RCC 7860 (cell line): Measurements from ENCODE around the gene TRAPPC3L.

Experiments used
- DNase-seq: peaks from one replicate; pipeline ENCODE4 v3.0.0-alpha.2; 2015; ENCODE audit warnings: low spot score
- FAIRE-seq: peaks from 2 replicates; lab custom pipeline; 2012; peaks lifted over from hg19 to GRCh38; lab: Jason Lieb, UNC

Gene TRAPPC3L

DNA sequence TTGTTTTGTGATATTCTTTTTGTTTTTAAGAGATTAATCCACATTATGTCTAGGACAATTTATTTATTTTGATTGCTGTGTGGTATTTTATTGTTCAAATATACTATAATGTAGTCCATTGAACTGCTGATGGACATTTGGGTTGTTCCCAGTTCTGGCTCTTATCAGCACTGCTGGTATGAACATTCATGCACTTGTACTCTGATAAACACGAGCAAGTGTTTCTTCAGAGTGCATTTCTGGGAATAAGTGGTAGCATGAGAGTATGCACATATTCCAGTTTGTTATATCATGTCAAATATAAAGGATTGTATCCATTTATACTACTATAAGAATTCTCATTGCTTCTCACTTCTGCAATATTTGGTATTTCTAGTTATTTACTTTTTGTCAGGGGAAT lies 77.2 kb downstream of the TRAPPC3L start:
- FAIRE-seq (no peak), DNase-seq (no peak)

DNA sequence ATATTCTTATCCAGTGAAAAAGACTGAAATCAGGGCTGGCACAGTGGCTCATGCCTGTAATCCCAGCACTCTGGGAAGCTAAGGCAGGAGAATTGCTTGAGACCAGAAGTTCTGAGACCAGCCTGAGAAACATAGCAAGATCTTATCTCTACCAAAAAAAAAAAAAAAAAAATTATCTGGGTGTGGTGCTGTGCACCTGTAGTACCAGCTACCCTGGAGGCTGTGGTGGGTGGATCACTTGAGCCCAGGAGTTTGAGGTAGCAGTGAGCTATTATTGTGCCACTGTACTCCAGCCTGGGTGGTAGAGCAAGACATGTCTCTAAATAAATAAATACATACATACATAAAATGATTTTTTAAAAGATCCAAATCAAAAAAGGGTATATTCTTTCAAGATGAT lies 78.0 kb downstream of the TRAPPC3L start:
- no peak for FAIRE-seq
- no peak for DNase-seq

DNA sequence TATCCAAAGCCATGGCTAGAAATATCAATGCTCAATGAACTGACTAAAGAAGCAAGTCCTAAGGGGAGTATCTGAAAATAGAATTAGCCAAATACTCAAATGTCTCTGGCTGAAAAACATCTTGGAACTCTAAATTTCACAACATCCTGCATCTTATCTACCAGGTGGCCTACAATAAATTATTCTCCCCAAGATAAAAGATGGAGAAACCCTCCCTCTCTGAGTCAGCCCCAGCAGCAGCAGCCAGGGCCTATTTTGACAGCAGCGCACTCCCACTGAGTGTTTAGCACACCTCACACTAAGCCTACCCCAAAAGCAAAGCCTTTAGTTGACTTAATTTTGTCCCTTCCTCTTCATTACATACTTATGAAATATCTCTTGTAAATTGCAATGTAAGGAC lies 78.4 kb downstream of the TRAPPC3L start:
- DNase-seq (no peak), FAIRE-seq (no peak)

DNA sequence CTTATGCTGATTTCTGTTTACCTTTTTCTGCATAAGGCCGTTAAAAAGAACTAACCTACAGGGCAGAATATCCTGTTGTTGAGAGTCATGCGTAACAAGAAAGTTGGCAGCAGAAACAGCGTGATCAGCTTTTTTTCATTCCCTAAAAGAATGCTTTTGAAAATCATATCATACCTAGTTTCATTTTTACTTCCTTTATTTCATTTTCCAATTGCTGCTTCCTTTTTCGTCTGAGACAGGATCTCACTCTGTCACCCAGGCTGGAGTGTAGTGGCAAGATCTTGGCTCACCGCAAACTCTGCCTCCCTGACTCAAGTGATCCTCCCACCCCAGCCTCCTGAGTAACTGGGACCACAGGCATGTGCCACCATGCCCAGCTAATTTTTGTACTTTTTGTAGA lies 80.2 kb downstream of the TRAPPC3L start:
- FAIRE-seq, result no peak
- no peak for DNase-seq

DNA sequence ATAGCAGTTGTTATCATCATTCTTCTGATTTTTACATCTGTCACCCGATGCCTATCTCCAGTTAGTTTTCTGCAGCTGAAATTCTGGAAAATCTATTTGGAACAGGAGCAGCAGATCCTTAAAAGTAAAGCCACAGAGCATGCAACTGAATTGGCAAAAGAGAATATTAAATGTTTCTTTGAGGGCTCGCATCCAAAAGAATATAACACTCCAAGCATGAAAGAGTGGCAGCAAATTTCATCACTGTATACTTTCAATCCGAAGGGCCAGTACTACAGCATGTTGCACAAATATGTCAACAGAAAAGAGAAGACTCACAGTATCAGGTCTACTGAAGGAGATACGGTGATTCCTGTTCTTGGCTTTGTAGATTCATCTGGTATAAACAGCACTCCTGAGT lies 82.2 kb downstream of the TRAPPC3L start:
- no peak for FAIRE-seq
- DNase-seq, result no peak

DNA sequence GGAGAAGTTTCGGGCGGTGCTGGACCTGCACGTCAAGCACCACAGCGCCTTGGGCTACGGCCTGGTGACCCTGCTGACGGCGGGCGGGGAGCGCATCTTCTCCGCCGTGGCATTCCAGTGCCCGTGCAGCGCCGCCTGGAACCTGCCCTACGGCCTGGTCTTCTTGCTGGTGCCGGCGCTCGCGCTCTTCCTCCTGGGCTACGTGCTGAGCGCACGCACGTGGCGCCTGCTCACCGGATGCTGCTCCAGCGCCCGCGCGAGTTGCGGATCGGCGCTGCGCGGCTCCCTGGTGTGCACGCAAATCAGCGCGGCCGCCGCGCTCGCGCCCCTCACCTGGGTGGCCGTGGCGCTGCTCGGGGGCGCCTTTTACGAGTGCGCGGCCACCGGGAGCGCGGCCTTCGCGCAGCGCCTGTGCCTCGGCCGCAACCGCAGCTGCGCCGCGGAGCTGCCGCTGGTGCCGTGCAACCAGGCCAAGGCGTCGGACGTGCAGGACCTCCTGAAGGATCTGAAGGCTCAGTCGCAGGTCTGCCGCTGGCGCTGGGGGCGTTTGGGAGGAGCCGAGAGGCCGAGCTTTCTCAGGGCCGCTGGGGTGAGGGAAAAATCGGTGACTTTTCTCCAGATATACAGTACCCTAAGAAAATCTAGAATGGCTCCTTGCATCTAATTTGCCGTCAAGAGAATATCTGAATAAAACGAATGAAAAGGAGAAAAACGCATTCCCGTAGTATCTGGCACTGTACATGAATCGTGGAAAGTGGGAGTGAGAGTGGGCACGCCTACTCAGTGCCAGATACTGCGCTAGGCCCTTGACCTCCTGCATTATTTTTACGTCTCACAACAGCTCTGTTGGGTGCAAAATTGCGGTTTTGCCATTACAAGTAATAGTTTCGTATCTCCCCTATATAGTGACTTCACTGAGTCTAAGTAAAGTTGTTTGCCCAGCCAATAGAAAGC lies 83.3 kb downstream of the TRAPPC3L start:
- DNase-seq, result no peak
- FAIRE-seq, result no peak

DNA sequence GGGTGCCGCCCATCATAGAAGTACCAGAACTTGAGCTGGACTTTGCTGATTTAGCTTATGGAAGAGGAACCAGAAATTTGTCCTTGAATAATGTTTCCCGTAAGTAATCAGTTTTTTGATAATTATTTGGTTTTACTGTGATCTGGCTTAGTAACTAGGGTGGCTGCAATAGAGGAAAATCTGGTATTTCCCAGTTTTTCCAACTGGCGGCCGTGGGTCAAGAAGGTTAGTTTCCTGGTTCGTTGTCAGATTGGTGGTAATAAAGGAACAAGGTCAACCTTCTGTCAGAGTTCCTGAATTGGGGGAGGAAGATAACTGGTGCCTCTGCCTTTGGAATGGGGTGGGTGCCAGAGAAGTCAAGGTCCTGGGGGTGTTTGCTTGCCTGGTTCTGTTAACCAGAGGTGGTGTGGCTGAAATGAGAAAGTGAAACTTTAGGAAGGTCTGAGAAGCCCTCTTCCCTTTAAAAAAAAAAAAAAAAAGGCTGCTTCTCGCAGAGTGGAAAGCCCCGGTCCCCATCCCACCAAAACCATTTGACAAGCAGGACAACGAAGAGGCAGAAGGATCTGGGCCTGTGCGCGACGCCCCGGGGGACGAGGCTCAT lies 84.1 kb downstream of the TRAPPC3L start, which contains the start of gene CALHM6:
Gene CALHM6, plus strand, starts transcription at position 45 of the 601 bp plus-strand sequence. Its CDS starts 555 bp downstream, at position 600.
- no peak for DNase-seq
- FAIRE-seq, result no peak

DNA sequence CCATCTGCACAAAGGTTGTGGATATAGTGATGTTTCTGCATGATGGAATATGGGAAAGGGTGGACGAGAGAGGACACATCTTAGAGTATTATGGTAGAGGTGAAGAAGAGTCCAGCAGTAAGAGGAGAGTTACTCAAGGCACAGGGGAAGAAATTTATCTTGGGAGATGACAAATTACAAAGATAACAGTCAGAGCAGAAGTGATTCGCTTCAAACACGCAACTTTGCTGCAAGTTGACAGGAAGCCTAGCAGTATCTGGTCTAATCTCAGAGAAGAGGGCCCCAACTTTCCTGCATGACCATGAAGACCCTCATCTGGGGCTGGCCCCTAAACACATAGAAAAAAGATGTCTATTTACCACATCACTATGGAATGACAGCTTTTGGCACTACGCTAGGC lies 85.6 kb downstream of the TRAPPC3L start:
- no peak for FAIRE-seq

DNA sequence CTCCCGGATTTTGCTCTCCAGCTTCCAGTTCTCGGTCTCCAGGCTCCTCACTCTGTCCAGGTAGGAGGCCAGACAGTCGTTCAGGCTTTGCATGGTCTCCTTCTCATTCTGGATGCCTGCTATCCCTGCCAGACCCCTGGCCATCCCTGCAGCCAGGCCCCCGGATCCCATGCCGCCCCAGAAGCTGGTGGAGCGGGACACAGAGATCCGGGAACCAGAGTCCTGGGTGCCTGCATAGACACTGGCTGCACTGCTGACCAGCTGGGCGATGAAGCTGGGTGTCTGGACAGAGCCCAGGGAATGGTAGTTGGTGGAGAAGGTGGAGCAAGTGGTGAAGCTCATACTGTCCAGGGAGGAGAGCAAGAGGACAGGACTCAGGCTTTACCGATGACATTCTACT lies 87.2 kb downstream of the TRAPPC3L start:
- DNase-seq (no peak), FAIRE-seq (no peak)

More for the DNA sequence above, 85.6 kb downstream of the TRAPPC3L start:
- no peak for DNase-seq

DNA sequence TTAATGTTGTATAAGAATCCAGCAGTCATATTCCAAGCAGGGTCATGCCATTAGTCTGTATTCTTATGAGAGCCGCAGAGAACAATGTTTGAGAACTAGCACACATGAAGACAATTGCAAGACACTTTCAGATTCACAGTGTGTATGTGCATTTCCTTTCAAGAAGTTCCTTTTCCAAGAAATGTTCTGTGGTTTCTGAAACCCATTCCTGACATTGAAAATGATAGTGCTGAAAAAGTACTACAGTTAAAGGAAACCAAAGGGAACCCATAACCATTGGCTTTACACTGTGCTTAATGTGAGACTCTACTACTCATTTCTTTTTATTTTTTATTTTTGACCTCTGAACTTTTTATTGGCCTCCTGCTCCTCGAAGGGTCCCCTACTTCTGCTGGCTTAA lies 88.6 kb downstream of the TRAPPC3L start:
- FAIRE-seq (no peak), DNase-seq (no peak)

DNA sequence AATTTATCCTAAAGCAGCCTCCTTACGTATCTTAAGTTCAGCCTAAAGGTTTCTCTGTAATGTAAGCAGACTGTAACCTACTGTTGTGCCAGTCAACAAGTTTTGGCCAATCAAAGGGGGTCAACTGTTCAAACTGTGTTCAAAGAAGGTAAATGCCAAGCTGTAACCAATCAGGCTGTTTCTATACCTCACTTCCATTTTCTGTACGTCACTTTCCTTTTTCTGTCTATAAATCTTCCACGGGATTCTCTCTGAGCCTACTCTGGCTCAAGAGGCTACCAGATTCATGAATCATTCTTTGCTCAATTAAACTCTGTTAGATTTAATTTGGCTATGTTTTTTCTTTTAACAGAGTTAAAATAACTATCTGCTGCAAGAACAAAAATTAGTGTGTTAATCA lies 89.4 kb downstream of the TRAPPC3L start:
- no peak for FAIRE-seq
- DNase-seq, result no peak

DNA sequence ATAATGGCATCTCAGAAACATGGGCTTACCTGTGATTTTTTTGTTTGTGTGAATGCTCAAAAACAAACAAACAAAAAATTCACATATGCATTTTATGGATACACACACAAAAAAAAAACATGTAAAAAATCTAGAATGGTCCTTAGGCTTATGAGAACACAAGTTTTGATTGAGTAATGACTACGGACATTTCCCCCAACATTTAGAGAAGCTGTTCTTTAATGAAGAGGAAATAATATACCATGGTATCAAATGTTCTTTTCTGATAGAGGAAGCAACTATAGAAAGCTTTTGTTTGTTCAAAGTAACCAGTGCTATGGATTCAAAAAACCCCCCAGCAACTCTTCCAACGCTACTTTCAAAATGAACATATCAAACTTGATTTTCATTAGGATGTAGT lies 93.0 kb downstream of the TRAPPC3L start:
- DNase-seq (no peak), FAIRE-seq (no peak)

DNA sequence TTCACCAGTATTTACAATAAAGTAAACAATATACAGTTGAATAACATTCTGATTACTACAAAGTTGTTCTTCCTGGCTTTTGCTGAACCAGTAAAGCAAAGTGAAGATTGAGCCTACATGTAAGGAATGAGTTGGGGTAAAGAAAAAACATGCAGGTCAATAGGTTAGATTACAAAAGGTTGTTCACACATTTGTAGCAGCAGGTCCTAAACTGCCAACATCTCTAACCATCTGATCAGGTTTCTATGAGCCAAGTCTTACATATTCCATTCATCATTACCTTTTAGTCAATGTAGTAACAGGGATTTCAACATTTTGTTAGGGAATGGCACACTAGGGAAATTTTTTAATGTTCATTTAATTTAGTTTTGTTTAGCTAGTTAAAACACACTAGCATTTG lies 93.6 kb downstream of the TRAPPC3L start:
- DNase-seq (no peak), FAIRE-seq (no peak)

DNA sequence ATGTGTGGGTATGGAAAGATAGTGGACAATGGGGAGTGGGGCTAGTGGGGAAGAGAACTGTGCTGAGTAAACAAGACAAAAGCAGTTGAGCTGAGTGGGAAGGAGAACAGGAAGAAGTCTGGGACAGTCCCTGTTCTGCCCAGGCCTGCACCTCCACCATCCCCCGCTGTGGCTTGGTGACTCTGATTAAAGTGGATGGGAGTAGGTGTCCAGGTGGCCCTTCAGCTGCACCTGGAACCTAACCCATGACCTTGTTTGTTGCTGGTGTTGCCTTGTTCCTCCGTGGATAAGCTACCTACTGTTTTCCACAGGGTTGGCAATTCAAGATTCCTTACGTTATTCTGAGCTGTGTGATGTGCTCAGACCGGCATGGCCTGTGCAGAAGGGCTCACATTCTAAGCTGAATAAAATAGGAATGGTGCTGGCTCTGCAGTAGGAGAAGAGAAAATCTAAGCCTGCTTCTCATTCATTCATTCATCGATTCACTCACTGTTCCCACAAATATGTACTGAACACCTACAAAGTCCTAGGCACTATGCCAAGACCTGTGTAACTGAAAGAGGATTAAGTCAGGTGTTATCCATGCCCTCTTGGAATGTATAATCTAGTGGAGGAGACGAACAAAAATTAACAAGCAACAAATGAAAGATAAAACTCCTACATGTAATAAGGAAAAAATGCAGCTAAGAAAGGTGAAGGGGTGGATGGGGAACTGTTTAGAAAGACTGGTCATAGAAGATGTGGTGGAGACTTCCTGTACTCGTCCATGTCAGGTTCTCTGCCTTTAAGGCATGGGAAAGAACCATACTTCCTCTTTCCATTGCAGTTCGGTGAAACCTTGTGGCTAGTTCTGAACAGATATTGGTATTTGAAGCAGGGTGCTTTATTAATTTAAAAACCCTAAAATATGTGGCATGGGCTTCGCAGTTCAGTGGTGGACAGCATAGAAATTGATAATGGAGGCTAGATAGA lies 94.4 kb downstream of the TRAPPC3L start:
- DNase-seq (no peak), FAIRE-seq (no peak)

DNA sequence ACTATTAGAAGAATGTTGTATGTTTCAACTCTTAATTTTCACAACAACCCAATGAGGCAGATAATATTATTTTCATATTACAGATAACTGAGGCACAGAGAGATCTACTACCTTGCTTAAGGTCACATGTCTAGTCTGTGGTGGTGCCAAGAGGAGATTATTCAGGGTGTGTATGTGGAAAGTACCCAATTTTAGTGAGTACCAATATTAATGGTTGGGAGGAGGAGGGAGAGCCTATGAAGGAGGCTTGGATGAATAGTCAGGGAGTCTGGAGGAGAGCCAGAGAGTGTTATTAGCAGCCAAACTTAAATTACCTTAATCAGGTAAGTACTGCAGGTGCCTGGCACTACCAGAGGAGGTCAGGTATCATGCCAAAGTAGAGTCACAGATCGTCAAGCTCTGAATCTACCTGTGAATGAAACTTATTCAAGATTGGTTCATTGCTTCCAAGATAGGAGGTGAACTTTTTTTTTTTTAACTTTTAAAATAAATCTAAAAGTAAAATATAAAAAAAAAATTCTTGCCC lies 95.2 kb downstream of the TRAPPC3L start:
- FAIRE-seq, result no peak
- no peak for DNase-seq

DNA sequence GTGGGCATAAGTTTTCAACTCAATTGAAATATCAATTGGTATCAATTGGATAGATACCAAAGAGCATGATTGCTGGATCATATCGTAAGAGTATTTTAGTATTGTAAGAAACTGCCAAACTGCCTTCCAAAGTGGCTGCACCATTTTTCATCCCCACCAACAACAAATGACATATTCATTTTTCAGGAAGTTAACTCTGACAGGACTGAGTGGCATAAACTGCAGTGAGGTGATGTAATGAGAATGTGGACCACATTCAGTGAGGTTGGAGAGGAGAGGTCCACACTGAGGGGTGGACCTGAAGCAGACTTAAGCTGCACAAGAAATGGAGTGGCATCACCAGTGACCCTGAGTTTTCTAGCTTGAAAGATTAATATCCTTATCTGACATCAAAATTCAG lies 95.9 kb downstream of the TRAPPC3L start:
- FAIRE-seq, result no peak
- DNase-seq, result no peak

DNA sequence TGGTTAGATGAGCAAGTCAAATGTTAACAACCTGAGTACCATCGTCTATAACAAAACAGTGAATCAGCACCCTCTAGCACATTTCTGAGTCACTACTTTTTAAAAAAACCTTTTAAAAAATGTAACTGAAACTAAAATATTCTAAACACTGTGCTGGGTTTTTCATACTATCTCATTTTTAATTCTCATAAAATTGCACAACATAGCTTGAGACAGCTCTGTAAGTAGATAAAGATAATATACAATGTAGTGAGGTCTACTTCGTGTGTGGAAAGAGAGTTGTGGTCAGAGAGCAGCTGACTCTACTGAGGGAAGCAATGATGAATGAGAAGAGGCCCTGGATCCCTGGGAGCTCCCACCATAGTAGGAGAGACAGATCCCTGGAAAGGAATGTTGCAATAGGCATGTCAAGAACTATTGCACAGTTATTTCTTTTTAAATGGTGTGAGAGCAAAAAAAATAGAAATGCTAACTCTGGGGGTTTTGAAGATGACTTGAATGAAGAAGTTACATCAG lies 97.9 kb downstream of the TRAPPC3L start:
- peak; percentile 51 for DNase-seq
- peak; percentile 79 for FAIRE-seq

DNA sequence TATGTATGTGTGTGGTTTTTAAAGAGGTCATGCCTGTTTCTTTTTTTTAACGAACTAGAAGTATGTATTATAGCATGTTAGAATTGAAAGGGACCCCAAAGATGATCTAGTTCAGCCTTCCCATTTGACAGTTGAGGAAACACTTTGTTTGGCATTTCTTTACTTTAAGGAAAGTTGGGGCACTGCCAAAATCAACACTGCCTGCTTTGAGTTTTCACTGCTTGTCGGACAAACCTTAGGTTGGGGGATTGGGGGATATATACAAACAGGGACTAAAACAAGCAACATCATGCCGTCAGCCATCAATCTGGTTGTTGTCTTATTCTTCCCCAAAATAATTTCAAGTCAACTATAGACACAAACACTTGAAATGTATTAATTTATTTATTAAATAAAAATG lies 98.4 kb downstream of the TRAPPC3L start:
- FAIRE-seq, result no peak
- DNase-seq, result no peak

DNA sequence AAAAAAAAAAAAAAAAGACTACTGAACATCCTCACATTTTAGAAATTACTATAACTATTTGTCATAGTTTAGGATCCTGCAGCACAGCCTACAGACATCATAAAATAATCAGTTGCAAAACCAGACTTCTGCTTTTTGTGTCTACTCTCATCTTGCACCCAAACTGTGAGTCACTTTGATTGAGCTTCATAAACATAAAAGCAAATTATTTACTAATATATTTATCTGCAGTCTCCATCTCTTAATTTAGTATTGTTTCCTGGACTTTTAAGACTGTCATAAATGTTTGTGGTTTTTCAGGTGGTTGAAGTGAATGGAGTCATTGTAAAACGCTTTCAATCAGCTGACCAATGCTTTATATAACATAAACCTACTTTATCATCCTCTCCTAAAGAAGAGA lies 99.1 kb downstream of the TRAPPC3L start:
- DNase-seq, result peak; percentile 27
- peak; percentile 63 for FAIRE-seq

DNA sequence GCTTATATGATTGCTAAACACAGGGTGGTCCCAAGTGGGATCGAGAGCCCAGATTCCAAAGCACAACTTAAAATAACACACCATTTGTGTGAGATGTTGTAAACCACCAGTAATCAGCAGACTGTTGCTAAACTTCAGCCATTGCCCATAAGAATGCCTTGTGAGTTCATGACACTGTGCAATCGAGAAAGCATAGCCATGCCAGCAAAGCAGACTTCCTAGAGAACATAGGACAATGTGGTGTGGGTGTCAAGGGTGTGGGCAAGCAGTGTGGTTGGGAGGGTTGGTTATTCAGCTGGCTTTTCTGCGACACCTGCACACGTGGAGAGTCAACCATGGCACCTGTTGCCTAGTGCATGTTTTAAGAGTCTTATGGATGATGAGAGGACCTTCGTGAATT lies 100.4 kb downstream of the TRAPPC3L start:
- DNase-seq (no peak), FAIRE-seq (no peak)
